ENCODE results near the gene PRCC.

The PRCC gene, protein sequence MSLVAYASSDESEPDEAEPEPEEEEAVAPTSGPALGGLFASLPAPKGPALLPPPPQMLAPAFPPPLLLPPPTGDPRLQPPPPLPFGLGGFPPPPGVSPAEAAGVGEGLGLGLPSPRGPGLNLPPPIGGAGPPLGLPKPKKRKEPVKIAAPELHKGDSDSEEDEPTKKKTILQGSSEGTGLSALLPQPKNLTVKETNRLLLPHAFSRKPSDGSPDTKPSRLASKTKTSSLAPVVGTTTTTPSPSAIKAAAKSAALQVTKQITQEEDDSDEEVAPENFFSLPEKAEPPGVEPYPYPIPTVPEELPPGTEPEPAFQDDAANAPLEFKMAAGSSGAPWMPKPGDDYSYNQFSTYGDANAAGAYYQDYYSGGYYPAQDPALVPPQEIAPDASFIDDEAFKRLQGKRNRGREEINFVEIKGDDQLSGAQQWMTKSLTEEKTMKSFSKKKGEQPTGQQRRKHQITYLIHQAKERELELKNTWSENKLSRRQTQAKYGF

DNA sequence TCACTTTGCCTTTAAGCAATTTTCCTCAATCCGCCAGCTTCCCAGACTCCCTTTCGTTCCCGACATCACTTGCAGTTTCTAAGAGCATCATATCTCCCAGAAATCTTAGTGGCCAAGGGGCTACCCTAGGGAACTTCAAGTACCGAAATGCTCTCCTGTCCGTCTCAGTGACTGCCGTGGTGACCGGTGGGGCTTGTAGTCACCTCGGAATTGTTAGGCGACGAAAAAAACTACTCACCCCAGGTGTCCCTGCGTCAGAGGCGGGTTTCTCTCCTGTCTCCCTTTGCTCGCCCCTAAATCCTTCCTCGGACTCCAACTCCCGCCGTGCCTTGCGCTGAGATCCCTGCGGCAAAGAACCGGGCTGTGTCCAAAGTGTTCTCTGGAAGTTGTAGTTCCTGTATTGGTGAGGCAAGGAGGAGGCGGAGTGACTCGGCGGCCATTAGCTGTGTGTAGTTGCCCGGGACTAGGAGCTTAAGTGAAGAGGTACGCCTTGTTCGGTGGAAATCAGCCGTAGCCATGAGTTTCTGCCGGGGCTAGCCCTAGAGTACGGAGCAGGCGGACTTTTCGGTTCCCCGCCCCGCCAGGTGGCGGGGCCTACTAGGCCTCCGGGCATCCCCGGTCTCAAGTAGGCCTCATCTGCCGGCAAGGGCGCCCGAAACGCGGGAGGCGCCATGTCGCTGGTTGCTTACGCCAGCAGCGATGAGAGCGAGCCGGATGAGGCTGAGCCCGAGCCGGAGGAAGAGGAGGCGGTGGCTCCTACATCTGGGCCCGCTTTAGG, at the start of gene PRCC:
Gene PRCC (plus strand): TSS at position 435 of the 778 bp plus-strand sequence. CDS start 237 bp downstream, at position 672.
- in situ Hi-C loops (cut with MboI; ENCODE audit: low sequenced_read_pairs) = loop anchor here (5.0 kb wide), 1 partner anchor 40 kb away; the partner anchor contains the start of genes ISG20L2 and METTL25B
- H3K27me3 ChIP-seq (ENCODE audit: low read depth) = no peaks in the 10 kb centered on the region
- peak within 1 kb of the TSS; percentile 81 for H3K4me3 ChIP-seq
- H3K9me3 ChIP-seq = no peaks in the 10 kb centered on the region
- DNase-seq (ENCODE audit: low spot score in 2 of 2) = peak; percentile 98 to 100
- peaks cover 16% of the 10 kb centered on the region for H3K36me3 ChIP-seq (replicated peaks)
- peaks cover 4% of the 10 kb centered on the region; the same call in 1 of the 2 replicates for H3K4me1 ChIP-seq

DNA sequence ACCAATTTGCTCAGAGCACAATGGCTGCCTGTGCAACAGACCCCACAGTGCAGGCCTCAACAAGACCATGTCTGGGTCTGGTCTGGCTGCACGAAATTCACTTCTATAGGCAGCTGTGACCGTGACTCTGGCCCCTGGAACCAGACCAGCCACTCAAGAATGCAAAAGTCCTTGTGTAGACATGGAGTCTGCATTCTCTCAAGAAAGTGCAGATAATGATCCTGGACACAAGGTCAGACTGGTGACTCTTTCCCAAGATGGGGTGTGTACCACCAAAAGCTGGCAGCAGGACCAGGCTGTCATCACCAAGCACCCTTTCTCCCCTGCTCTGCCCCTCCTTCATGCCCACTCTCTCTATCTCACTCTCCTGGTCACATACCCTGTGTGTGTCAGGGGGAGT, 46.2 kb upstream of the PRCC start:
- peaks cover 43% of the 10 kb centered on the region for H3K36me3 ChIP-seq (replicated peaks)

GRCh38 chr1:156721535-156721934, 45.8 kb upstream of the PRCC start:
- DNase-seq (ENCODE audit: low spot score in 2 of 2) = no peak
- Histone ChIP-seq H3K27me3 (ENCODE audit: low read depth) (no peaks in the 10 kb centered on the region), H3K4me3 (no peak overlapping the region), H3K4me1 (peaks cover 7% of the 10 kb centered on the region), H3K9me3 (no peaks in the 10 kb centered on the region), H3K36me3 (replicated peaks) (peaks cover 43% of the 10 kb centered on the region)
- in situ Hi-C loops (cut with MboI; ENCODE audit: low sequenced_read_pairs) = no loop called here

More for the DNA sequence above, 46.2 kb upstream of the PRCC start:
- Histone ChIP-seq H3K9me3 (no peaks in the 10 kb centered on the region), H3K27me3 (ENCODE audit: low read depth) (no peaks in the 10 kb centered on the region), H3K4me1 (peaks cover 7% of the 10 kb centered on the region), H3K4me3 (no peak overlapping the region)
- in situ Hi-C loops (cut with MboI; ENCODE audit: low sequenced_read_pairs) = no loop called here
- no peak for DNase-seq (ENCODE audit: low spot score in 2 of 2)

- no peaks in the 10 kb centered on the region for H3K27me3 ChIP-seq (ENCODE audit: low read depth)
- H3K36me3 ChIP-seq (replicated peaks) = peaks cover 43% of the 10 kb centered on the region
- H3K9me3 ChIP-seq = no peaks in the 10 kb centered on the region
- peak overlapping the region; percentile 82 for H3K4me3 ChIP-seq
- in situ Hi-C loops (cut with MboI; ENCODE audit: low sequenced_read_pairs) = loop anchor here (5.0 kb wide), 1 partner anchor 42 kb away; the partner anchor contains the start of gene PRCC
- peak; percentile 93 to 94 for DNase-seq (ENCODE audit: low spot score in 2 of 2)
- H3K4me1 ChIP-seq = peaks cover 14% of the 10 kb centered on the region
Observed at GRCh38 chr1:156725683-156726280, 41.6 kb upstream of the PRCC start.

- DNase-seq (ENCODE audit: low spot score in 2 of 2) = peak; percentile 84 to 85
- H3K4me1 ChIP-seq = peaks cover 14% of the 10 kb centered on the region
- in situ Hi-C loops (cut with MboI; ENCODE audit: low sequenced_read_pairs) = loop anchor here (5.0 kb wide), 1 partner anchor 41 kb away; the partner anchor contains the start of gene PRCC
- no peaks in the 10 kb centered on the region for H3K27me3 ChIP-seq (ENCODE audit: low read depth)
- peaks cover 34% of the 10 kb centered on the region for H3K36me3 ChIP-seq (replicated peaks)
- H3K4me3 ChIP-seq = peak overlapping the region; percentile 82
- no peaks in the 10 kb centered on the region for H3K9me3 ChIP-seq
Observed at GRCh38 chr1:156726549-156727226, 40.6 kb upstream of the PRCC start.

GRCh38 chr1:156727492-156727891, 39.8 kb upstream of the PRCC start:
- H3K4me3 ChIP-seq = peak overlapping the region; percentile 82
- peaks cover 14% of the 10 kb centered on the region for H3K4me1 ChIP-seq
- in situ Hi-C loops (cut with MboI; ENCODE audit: low sequenced_read_pairs) = loop anchor here (5.0 kb wide), 1 partner anchor 40 kb away; the partner anchor contains the start of gene PRCC
- no peaks in the 10 kb centered on the region for H3K9me3 ChIP-seq
- peaks cover 37% of the 10 kb centered on the region for H3K36me3 ChIP-seq (replicated peaks)
- no peaks in the 10 kb centered on the region for H3K27me3 ChIP-seq (ENCODE audit: low read depth)
- DNase-seq (ENCODE audit: low spot score in 2 of 2) = no peak

DNA sequence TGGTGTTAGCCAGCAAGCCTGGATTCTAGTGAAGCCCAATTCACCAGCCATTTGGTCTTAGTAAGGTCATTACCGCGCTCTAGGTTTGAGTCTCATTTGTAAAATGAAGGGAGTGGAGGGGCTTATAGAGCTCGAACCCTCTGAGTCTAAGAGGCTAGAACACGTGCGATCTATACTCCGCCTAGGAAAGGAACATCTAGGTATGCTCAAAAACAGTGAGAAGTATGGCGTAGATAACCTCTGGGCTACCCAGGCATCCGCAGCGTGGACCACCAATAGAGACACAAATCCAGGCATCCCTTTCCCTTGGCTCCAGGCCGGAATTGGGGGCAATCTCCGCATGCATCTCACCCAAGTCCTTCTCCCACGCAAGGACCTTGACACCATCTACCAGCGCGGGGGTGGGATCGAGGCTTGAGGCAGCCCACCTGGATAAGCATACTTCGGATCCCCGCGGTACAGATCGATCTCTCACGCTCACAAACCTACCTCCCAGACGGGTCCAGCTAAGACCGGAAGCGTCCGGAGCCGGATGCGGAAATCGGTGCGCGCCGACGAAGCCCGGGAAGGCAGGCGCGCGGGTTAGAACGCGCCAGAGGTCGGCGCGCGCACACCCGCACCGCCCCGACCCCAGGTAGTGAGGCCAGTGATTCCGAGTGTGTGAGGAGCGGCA, 39.3 kb upstream of the PRCC start, which contains the start of gene METTL25B:
Gene METTL25B (plus strand): TSS at position 544 of the 673 bp plus-strand sequence. CDS start 636 bp downstream, outside the sequence.
- peak; percentile 65 to 88 for DNase-seq (ENCODE audit: low spot score in 2 of 2)
- in situ Hi-C loops (cut with MboI; ENCODE audit: low sequenced_read_pairs) = loop anchor here (5.0 kb wide), 1 partner anchor 39 kb away; the partner anchor contains the start of gene PRCC
- H3K4me1 ChIP-seq = peaks cover 14% of the 10 kb centered on the region
- no peaks in the 10 kb centered on the region for H3K27me3 ChIP-seq (ENCODE audit: low read depth)
- H3K9me3 ChIP-seq = no peaks in the 10 kb centered on the region
- H3K4me3 ChIP-seq = peak within 1 kb of the TSS; percentile 82
- peaks cover 31% of the 10 kb centered on the region for H3K36me3 ChIP-seq (replicated peaks)

DNA sequence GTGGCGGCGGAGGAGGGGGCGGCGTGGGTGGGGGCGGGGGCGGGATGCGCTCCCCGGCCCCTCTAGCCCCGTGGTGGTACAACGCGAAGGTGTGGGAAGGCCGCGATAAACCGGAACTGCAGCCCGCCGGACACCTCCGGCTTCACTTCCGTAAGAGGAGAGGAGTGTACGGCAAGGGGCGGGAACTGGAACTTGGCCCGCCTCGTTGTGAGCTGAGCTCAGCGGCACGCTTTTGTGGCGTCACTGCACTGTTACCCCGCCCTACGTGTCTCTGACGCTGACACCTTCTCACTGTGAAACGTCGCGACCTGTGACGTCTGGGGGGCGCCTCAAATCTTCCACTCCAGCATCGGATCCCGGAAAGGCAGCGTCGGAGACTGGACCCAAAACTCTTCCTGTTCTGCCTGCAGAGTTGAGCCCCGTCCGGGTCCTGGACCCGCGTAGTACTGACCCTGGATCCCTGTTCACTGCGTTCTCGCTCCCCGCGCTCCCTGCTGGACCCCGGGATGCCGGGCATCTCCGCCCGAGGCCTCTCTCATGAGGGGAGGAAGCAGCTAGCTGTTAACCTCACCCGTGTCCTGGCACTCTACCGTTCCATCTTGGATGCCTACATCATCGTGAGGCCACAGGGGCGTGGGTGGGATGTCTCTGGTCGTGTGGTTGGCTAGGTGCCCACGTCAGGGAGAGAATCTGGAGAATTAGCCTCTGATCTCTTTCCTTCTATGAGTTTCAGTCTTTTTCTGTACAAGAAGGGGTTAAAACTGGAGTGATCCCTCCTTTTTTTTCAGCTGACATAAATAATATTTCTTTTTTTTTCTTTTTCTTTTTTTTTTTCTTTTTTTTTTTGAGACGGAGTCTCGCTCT, 38.5 kb upstream of the PRCC start, which contains the start of gene ISG20L2:
Gene ISG20L2 (minus strand): TSS at position 168 of the 864 bp plus-strand sequence. CDS start 1,114 bp downstream, outside the sequence.
- DNase-seq (ENCODE audit: low spot score in 2 of 2) = peak; percentile 96 to 97
- in situ Hi-C loops (cut with MboI; ENCODE audit: low sequenced_read_pairs) = loop anchor here (5.0 kb wide), 1 partner anchor 38 kb away; the partner anchor contains the start of gene PRCC
- H3K9me3 ChIP-seq = no peaks in the 10 kb centered on the region
- no peaks in the 10 kb centered on the region for H3K27me3 ChIP-seq (ENCODE audit: low read depth)
- peak within 1 kb of the TSS; percentile 82 for H3K4me3 ChIP-seq
- H3K36me3 ChIP-seq (replicated peaks) = peaks cover 28% of the 10 kb centered on the region
- peaks cover 14% of the 10 kb centered on the region for H3K4me1 ChIP-seq

GRCh38 chr1:156733989-156734584, 33.2 kb upstream of the PRCC start:
- in situ Hi-C loops (cut with MboI; ENCODE audit: low sequenced_read_pairs) = no loop called here
- no peaks in the 10 kb centered on the region for H3K27me3 ChIP-seq (ENCODE audit: low read depth)
- H3K4me3 ChIP-seq = no peak overlapping the region
- no peak for DNase-seq (ENCODE audit: low spot score in 2 of 2)
- no peaks in the 10 kb centered on the region for H3K9me3 ChIP-seq
- H3K4me1 ChIP-seq = no peaks in the 10 kb centered on the region; the same call in 1 of the 2 replicates
- peaks cover 42% of the 10 kb centered on the region for H3K36me3 ChIP-seq (replicated peaks)

GRCh38 chr1:156738407-156738806, 28.9 kb upstream of the PRCC start:
- in situ Hi-C loops (cut with MboI; ENCODE audit: low sequenced_read_pairs) = no loop called here
- Histone ChIP-seq H3K4me3 (no peak overlapping the region), H3K36me3 (replicated peaks) (peaks cover 50% of the 10 kb centered on the region), H3K4me1 (peaks cover 13% of the 10 kb centered on the region), H3K9me3 (no peaks in the 10 kb centered on the region; the same call in 1 of the 2 replicates), H3K27me3 (ENCODE audit: low read depth) (no peaks in the 10 kb centered on the region)
- no peak for DNase-seq (ENCODE audit: low spot score in 2 of 2)

DNA sequence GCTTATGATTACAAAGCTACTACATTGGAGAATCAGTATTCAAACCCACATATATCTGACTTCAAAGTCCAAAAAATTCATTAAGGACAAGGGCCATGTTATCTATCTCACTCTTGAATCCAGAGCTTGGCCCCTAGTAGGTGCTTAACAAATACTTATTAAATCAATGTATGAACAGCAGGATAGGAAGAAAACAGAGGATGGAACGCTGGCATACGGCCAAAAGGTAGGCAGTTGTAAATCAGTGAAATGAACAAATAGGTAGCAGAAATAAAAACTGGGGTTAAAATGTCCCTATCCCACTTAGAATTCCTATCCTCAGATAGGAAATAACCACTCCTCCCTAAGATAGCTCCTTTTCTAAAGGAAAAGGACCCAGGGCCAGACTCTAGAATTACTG, 28.4 kb upstream of the PRCC start:
- H3K4me1 ChIP-seq = peaks cover 13% of the 10 kb centered on the region
- no peak overlapping the region for H3K4me3 ChIP-seq
- H3K36me3 ChIP-seq (replicated peaks) = peaks cover 50% of the 10 kb centered on the region
- H3K9me3 ChIP-seq = no peaks in the 10 kb centered on the region; the same call in 1 of the 2 replicates
- no peaks in the 10 kb centered on the region for H3K27me3 ChIP-seq (ENCODE audit: low read depth)
- in situ Hi-C loops (cut with MboI; ENCODE audit: low sequenced_read_pairs) = no loop called here
- no peak for DNase-seq (ENCODE audit: low spot score in 2 of 2)
